Measurements from ENCODE around the gene SELENON. TPM values are rescaled to one million over a fixed set of nuclear protein-coding genes. Genes with fewer than 3 reads are reported as not detected.
A peak's percentile ranks its signal among the peaks of the same experiment; 100 is the strongest.

SELENON gene
- total RNA-seq, 1 experiment from 2014 or later, result 108 TPM

DNA sequence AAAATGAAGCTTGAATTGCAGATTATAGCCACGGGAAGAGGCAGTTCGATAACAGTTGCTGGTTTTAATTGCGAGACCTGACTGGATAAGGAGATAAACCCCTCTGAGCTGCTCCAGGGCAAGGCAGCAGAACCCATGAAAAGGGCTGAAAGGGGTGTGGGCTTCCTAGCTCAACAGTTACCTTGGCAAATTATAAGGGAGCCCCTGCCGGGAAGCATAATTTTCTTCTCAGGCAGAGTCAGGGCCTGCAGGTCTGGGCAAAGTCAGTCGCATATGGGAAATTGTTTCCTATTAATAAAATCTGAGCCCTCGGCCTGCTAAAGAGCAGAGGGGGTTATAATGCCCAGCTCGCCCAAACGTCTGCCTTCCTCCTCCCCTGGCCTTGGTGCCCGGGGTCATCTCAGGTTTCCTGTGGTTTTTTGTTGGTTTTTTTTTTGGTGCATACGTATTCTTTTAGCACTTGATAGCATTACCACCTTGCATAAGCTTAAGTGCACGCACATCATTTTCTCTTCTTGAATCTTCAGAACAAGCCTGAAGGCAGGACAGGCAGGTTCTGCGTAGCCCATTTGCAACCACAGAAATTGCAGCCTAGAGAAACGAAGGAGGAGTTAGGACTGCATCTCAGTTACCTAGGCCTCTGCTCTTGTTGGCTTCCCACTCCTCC is 33.9 kb upstream of the SELENON start:
- no peak for DNase-seq

DNA sequence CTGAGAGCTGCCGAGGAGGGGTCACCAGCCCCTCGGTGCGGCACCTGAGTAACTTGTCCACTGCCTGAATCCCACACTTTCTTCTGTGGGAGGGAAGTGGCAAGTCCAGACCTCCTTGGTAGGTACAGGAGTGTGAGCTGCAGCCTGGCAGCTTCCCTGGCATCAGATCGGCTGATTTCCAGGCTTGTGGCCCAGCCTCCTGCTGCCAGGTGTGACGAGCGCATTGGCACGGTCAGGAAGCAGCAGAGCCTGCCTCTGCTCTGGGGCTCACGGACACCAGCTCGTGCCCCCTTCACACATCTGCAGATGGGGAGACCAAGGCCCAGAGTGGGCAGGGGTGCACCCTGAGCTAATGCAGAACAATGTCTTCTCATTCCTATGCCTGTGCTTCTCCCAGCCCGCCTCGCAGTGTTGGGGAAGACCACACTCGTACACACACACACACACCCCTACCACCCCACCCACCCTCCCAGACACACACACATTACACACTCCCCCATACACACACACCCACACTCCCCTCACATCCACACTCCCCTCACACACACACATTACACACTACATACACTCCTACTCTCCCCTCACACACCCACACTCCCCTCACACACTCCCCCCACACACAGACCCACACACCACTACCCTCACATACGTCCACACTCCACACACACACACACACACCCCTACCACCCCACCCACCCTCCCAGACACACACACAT is 33.1 kb upstream of the SELENON start:
- DNase-seq, result no peak
- H3K27me3 ChIP-seq (ENCODE audit: control insufficient read depth, insufficient read depth, low read length), result no peaks in the 10 kb centered on the region
- H3K4me3 ChIP-seq (ENCODE audit: insufficient read depth, low read depth, low read length), result no peak overlapping the region

More for the DNA sequence above, 33.9 kb upstream of the SELENON start:
- Histone ChIP-seq H3K4me3 (ENCODE audit: insufficient read depth, low read depth, low read length) (no peak overlapping the region), H3K36me3 (replicated peaks; ENCODE audit: control insufficient read depth, insufficient read depth, low read length) (no peaks in the 10 kb centered on the region), H3K27me3 (ENCODE audit: control insufficient read depth, insufficient read depth, low read length) (no peaks in the 10 kb centered on the region)

DNA sequence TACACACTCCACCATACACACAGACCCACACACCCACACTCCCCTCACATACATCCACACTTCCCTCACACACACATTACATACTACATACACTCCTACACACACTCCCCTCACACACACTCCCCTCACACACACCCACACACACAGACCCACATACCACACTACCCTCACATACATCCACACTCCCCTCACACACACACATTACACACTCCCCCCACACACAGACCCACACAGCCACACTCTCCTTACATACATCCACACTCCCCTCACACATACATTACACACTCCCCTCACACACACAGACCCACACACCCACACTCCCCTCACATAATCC is 32.6 kb upstream of the SELENON start:
- no peak overlapping the region for H3K4me3 ChIP-seq (ENCODE audit: insufficient read depth, low read depth, low read length)

More for the DNA sequence above, 33.1 kb upstream of the SELENON start:
- no peaks in the 10 kb centered on the region for H3K36me3 ChIP-seq (replicated peaks; ENCODE audit: control insufficient read depth, insufficient read depth, low read length)

DNA sequence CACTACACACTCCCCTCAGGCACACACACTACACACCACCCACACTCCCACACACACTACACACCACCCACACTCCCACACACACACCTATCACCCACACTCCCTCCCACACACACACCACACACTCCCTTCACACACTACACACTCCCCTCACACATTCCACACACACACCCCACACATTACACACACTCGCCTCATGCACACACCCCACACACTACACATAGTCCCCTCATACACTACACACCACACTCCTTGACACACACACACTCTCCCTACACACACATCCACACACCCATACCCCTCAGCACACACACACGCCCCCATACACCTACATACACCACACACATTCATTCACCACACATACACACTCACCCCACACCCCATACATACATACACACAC is 31.0 kb upstream of the SELENON start:
- DNase-seq, result no peak
- H3K36me3 ChIP-seq (replicated peaks; ENCODE audit: control insufficient read depth, insufficient read depth, low read length), result peaks cover 1% of the 10 kb centered on the region; the same call in 1 of the 2 replicates
- H3K4me3 ChIP-seq (ENCODE audit: insufficient read depth, low read depth, low read length), result no peak overlapping the region
- no peaks in the 10 kb centered on the region for H3K27me3 ChIP-seq (ENCODE audit: control insufficient read depth, insufficient read depth, low read length)

More for the DNA sequence above, 32.6 kb upstream of the SELENON start:
- Histone ChIP-seq H3K36me3 (replicated peaks; ENCODE audit: control insufficient read depth, insufficient read depth, low read length) (peaks cover under 1% of the 10 kb centered on the region; the same call in 1 of the 2 replicates), H3K27me3 (ENCODE audit: control insufficient read depth, insufficient read depth, low read length) (no peaks in the 10 kb centered on the region)
- DNase-seq, result no peak

DNA sequence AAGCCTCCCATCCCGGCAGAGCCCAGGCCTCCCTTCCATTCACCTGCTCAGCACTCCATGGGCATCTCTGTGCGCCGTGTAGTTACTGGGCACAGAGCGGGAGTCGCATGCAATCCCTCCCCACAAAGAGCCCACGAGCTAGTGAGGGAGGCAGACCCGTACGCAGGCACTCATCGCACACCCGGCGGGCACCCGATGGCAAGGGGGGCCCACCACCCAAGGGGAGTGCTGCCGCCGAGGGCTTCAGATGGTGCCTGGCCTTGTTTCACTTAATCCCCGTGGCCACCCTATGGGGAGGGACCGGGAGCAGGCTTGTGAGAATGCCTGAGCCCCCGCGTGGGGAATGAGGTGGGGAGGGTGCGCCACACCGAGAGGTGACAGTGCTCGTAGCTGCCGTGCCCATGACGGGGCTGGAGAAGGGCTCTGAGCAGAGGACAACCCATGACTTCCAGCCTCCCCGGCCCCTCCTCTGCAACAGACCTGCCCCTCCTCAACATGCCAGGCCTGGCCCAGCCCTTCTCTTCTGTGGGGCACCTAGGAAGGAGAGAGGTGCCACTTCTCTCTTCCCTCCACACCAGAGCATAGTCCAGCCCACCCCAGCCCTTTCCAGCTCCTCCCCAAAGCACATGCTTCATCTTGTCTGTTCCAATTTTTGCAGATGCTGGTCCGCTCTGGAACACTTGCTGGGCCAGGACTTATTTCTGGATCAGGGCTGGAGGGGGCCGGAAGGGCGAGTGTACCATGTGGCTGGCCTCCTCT is 30.2 kb upstream of the SELENON start:
- Histone ChIP-seq H3K4me3 (ENCODE audit: insufficient read depth, low read depth, low read length) (no peak overlapping the region), H3K27me3 (ENCODE audit: control insufficient read depth, insufficient read depth, low read length) (no peaks in the 10 kb centered on the region), H3K36me3 (replicated peaks; ENCODE audit: control insufficient read depth, insufficient read depth, low read length) (peaks cover 1% of the 10 kb centered on the region; the same call in 1 of the 2 replicates)
- peak; percentile 30 for DNase-seq

DNA sequence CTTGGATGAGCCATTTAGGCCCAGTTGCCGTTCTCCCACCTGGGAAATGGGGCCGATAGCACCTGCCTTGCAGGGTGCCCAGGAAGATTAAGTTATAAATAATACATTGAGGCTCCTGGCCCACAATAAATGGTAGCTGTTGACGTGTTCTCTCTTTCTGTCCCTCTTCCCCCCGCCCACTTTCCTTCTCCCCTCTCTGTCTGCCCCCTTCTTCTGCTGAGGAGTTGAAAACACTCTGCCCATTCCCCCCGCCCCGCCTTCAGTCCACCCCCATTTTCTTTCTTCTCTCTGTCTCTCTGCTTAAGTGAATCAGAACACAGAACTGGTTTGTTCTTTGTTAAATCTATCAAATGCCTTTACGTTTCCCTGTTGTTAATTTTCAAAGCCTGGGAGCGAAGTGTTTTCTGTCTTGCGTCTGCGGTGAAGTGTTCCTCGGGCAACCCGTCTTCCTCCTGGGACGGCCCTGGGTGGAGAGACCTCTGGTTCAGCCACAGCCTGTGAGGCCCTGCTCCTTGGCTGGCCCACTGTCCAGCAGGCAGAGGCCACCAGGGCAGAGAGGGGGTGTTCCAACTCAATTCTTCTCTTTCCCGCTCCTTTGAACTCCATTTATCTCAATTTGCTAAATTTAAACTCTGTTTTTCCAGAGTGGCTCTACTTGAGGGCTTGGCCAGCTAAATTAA is 29.3 kb upstream of the SELENON start:
- Histone ChIP-seq H3K4me3 (ENCODE audit: insufficient read depth, low read depth, low read length) (no peak overlapping the region), H3K36me3 (replicated peaks; ENCODE audit: control insufficient read depth, insufficient read depth, low read length) (peaks cover 1% of the 10 kb centered on the region; the same call in 1 of the 2 replicates), H3K27me3 (ENCODE audit: control insufficient read depth, insufficient read depth, low read length) (no peaks in the 10 kb centered on the region)
- peak; percentile 41 for DNase-seq

DNA sequence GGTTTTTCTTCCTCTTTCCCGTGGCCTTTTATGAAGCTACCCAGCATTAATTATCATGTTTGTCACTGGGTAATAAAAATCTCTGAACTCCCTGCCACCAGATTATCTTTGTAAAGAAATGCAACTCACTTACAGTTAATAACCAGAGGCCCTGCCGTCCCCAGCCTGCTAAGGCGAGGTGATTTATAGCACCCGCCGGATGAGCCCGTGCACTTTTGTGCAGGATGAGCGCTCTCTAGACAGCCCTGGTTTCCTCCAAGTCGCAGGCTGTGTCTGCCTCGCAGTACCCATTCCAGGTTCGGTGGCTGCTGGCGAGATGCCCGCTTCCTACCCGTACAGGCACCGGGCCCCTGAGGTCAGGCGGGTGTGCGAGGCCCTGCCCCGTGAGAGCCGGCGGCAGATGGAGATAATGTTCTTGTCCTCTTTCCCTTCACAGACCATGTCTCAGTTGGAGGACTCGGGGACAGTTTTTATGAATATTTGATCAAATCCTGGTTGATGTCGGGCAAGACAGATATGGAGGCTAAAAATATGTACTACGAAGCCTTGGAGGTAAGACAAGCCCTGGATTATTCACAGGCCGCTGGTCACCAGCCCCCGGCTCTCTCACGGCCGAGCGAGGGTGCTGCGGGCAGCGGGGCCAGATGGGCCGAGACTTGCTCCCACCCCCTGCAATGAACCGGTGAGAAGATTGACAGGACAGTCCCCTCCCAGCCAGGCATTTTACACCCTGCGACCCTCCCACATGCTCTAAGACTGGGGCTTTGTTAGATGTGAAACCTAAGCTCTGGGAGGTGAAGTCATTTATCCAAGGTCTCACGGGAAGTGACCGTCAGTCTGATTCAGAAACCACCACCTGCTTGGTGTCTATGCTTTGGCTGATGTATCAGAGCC is 28.5 kb upstream of the SELENON start:
- Histone ChIP-seq H3K4me3 (ENCODE audit: insufficient read depth, low read depth, low read length) (no peak overlapping the region), H3K36me3 (replicated peaks; ENCODE audit: control insufficient read depth, insufficient read depth, low read length) (peaks cover 1% of the 10 kb centered on the region; the same call in 1 of the 2 replicates), H3K27me3 (ENCODE audit: control insufficient read depth, insufficient read depth, low read length) (no peaks in the 10 kb centered on the region)
- peak; percentile 87 for DNase-seq

DNA sequence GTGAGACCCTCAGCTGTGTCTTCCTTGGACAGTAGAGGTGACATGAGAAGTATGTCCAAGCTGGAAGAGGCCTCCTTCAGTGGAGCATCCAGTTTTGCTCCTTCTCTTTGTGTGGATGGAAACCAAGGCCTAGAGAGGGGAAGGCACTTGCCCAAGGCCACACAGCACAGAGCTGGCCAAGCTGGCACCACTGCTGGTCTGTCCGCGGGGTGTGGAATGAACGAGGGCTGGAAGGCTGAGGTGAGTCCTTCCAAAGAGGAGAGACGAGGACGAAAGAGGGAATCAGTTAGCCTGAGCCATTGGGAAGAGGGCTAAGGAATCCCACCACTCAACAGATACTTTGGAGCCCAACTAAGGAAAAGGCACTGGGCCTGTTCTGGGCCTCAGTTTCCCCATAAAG is 27.8 kb upstream of the SELENON start:
- DNase-seq, result peak; percentile 29
- no peak overlapping the region for H3K4me3 ChIP-seq (ENCODE audit: insufficient read depth, low read depth, low read length)
- peaks cover 1% of the 10 kb centered on the region; the same call in 1 of the 2 replicates for H3K36me3 ChIP-seq (replicated peaks; ENCODE audit: control insufficient read depth, insufficient read depth, low read length)
- no peaks in the 10 kb centered on the region for H3K27me3 ChIP-seq (ENCODE audit: control insufficient read depth, insufficient read depth, low read length)

DNA sequence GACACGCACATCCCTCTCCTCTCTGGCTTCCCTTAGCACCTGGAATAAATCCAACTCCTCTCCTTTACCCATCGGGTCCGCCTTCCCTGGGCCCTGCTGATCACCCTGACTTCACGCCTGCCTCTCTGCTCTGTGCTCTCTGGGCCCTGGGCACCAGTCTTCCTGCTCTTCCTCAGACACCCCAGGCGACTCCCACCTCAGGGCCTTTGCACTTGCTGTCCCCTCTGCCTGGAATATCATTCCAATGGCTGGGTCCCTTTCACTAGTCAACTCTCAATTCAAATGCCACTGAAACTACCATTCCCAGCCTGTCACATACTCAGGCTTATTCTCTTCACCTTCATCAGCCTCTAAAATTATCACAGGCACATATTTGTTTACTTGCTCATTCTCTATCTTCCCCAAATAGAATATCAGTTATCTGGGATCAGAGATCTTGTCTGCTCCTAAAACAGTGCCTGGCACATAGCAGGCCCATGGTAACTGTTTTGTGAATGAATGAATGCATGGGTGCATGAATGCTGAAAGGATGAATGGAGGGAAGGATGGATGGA is 27.2 kb upstream of the SELENON start:
- H3K4me3 ChIP-seq (ENCODE audit: insufficient read depth, low read depth, low read length), result no peak overlapping the region
- peaks cover 1% of the 10 kb centered on the region; the same call in 1 of the 2 replicates for H3K36me3 ChIP-seq (replicated peaks; ENCODE audit: control insufficient read depth, insufficient read depth, low read length)
- H3K27me3 ChIP-seq (ENCODE audit: control insufficient read depth, insufficient read depth, low read length), result no peaks in the 10 kb centered on the region
- no peak for DNase-seq

DNA sequence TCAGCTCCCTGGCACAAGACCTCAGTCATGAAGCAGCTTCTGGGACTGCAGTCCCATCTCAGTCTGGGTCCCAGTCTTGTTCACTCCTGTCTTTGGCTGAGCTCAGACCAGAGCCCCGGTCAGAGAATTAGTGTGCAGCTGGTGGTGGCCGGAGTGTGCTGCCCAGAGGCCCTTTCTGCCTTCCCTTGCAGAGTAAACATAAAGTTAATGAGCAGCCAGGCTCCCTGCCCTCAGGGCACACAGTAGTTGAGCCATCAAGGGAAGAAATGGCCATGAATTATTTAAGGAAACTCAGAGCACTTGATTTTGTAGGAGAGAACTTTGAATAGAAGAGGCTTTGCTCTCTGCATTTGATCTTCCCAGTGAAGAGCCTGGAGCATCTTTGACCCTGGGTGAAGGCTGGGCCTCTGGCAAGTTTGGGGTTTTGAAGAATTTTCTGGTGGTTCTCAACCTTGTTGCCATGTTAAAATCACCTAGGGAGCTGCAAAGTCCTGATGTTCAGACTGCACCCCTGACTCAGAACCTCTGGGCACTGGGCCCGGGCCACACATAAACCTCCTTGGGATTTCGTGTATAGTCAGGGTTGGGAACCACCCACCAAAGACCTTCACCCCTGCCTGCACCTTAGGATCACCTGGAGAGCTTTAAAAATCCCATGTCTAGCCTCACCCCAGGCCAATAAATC is 26.4 kb upstream of the SELENON start:
- peaks cover 1% of the 10 kb centered on the region; the same call in 1 of the 2 replicates for H3K36me3 ChIP-seq (replicated peaks; ENCODE audit: control insufficient read depth, insufficient read depth, low read length)
- peak; percentile 19 for DNase-seq
- H3K27me3 ChIP-seq (ENCODE audit: control insufficient read depth, insufficient read depth, low read length), result no peaks in the 10 kb centered on the region
- H3K4me3 ChIP-seq (ENCODE audit: insufficient read depth, low read depth, low read length), result no peak overlapping the region

DNA sequence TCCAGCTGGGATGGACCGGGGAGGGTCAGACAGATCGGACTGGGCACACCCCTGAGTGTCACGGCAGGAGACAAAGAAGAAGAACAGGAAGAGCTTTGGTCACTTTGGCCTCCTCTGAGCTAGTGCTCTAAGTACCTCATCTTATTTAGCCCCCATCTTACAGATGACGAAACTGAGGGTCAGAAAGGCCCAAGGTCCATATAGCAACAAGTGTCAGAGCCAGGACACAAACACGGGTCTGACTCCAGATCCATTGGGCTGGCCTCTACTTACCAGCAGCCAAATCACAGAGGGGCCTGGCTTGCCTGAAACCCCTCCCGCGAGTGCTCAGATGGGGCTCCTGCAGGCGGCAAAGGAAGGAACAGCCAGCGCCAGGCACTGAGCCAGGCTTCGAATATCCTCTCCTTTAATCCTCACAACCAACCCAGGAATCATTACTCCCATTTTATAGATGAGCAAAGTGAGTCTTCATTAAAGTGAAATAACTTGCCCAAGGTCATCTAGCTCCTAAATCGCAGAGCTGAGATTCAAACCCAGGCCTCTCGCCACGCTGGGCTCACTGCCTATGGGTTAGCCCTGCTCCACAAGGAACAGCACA is 25.7 kb upstream of the SELENON start:
- Histone ChIP-seq H3K4me3 (ENCODE audit: insufficient read depth, low read depth, low read length) (no peak overlapping the region), H3K36me3 (replicated peaks; ENCODE audit: control insufficient read depth, insufficient read depth, low read length) (peaks cover 1% of the 10 kb centered on the region; the same call in 1 of the 2 replicates), H3K27me3 (ENCODE audit: control insufficient read depth, insufficient read depth, low read length) (no peaks in the 10 kb centered on the region)
- peak; percentile 48 for DNase-seq

DNA sequence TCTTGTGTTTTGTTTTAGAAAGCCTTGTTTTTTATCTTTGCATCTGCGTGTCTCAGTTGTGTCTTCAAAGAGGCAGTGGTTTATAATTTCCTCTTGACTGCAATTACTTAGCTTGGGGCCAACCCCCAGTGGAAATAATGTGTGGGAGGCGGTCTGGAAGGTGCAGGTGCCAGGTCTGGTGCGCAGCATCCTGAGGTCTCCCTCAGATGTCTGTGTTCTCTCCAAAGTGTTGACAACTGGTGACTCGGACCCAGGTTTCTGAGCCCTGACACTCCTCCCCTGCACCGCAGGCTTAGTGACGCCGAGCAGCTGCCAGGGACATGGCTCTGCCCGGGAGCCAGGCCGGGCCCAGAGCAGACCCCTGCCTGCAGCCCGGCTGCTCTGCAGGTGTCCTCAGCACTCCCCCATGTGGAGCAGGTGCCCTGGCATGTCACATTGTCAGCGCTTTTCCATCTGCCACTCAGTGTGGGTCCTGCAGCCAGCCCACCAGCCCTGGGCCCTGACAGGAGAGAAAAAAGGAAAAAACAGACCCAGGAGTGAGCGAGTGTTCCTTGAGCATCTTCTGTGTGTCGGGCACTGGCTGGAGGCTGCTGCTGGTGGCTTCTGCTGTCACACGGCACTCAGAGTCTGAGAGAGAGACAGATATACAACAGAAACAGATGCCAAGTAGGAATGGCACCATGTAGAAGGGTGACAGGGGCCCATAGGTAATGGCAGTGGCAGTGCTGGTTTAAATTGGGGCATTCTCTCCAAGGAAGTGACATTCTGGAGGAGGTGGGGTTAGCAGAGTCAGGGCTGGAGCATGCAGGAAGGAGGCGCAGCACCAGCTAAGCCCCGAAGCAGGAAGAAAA is 24.8 kb upstream of the SELENON start:
- DNase-seq, result peak; percentile 59
- H3K27me3 ChIP-seq (ENCODE audit: control insufficient read depth, insufficient read depth, low read length), result no peaks in the 10 kb centered on the region
- no peak overlapping the region for H3K4me3 ChIP-seq (ENCODE audit: insufficient read depth, low read depth, low read length)
- H3K36me3 ChIP-seq (replicated peaks; ENCODE audit: control insufficient read depth, insufficient read depth, low read length), result peaks cover 1% of the 10 kb centered on the region; the same call in 1 of the 2 replicates

Data from H7 (cell line).